Activated T-cell treated with anti-CD3 and anti-CD28 coated beads for 24 hours (primary cell): ENCODE measurements around the gene NFAT5.

ENCODE experiments used
- DNase-seq: peaks from one replicate; pipeline ENCODE4 v3.0.0-alpha.2; 2020; ENCODE audit warnings: low read depth

The NFAT5 gene

DNA sequence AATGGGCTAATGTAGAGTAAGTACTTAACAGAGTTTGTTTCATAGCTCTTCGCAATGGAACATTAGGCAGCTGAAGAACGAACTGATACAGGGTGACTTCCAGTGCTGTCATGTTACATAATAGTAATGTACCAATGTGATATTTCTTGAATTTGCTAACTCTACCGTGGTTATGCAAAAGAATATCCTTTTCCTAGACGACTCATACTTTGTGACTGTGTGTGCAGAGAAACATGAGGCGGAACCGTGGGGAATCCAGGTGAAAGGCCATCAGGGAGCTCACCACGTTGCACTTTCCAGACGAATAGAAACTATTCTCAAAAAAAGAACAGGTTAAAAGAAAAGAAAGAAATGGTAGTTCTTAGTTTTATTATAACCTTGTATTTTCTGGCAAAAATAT, 175.8 kb downstream of the NFAT5 start:
- DNase-seq, result no peak

DNA sequence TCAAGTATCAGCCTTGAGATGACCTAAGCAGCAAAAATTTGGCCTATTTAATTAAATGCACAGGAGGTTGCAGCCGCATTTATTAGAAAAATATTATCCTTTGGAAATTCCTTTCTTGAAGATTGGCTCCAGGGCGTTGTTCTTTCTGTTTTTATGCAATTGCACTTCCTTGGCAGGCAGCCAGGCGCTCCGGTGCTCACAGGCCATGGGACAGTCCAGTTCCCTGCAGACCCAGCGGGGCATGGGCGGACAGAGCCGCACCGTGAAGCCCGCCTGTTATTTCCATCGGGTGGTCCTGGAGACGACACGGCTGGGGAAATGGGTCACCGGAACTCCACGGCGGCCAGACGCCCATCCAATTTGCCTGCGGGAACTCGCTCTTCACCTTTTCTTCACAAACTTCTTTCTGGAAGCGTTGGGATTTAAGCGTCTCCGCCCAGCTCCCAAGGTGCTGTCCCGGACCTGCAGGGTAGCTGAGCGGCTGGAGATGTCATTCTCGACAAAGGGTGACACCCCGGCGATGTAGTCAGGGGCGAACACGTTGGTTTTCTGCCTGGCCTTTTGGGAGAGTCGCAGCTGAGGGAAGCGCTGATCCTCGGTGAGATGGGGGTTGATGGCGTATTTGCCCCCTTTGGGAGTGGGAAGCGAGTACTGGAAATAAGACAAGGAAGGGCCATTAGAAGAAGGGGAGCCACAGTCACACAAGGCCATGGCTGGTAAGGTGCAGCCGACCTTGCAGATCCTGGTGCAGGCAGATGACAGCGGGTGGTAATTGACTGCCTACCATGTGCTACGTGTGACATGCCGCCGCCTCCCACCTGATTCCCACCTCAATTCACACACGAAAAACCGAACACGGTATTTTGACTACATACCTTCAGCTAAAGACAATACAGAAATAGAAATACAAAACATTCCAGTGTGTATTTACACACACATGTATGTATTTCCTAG, 176.5 kb downstream of the NFAT5 start:
- no peak for DNase-seq

DNA sequence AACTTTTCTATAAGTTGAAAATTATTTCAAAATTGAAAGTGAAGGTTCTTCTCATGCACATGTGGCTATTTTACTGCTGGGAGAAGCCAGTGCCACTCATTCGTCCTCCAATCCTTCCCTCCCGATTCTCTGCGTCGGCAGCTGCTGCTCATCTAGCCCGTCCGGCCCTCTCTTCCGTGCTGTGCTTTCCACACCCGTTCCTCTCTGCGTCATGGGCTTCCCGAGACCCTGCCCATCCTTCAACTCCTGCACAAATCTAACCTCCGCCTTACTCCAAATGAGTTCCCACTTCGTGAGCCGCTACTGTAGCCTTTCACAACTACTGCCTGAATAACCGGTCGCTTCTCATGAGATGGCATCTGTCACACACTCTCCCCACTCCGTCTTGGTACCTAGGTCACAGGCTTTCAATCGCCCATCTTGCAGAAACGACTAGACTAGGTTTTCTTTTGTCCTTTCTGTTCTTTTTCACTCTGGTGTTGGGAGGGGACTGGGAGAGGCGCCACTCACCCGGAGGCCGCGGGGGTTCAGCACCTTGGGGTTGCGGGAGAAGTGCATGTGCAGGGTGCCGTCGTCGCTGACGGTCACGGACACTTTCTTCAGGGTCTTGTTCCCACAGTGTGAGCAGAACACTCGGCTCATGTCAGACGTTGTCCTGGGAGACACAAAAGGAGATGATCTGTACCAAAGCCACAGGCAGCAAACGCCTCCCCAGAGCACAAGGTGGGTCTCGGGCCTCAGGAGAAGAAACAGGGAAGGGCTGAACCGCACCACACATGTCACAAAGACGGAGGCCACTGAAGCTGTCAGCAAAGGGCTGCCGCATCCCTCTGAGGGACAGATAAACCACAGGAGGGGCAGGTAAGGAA, 178.8 kb downstream of the NFAT5 start:
- DNase-seq, result no peak

DNA sequence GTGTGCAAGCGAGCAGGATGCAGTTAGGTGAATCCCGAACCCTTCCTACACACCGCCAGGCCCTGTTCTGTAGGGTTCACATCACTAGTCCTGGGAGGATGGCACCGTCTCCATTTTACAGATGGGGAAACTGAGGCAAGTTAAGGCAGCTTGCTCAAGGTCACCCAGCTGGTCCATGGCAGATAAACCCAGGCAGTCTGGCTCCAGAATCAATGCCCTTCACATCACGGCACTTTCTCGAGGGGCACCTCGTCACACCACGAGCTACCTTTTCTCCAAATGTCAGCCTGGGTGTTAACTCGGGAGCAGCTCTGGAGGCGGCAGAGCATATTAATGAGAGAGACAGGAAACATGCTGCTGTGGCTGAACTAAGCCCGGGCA, 179.5 kb downstream of the NFAT5 start:
- DNase-seq, result no peak

DNA sequence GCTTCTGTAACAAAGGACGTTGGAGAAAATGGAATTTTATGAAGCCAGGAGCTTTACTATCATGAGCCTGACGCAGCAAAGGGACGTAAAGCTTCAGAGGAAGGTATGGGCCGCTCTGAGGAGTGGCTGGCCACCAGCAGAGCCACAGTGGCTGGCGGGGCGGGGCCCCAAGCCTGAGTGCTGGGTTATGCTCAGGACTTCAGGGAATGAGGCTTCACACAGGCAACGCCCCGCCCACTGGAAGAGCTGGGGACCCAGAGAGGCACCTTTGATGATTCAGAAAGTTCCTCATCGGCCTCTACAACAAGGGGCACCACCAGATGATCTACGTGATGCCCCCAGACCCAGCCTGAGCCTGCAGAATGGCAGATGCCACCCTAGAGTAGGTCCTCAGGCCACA, 180.2 kb downstream of the NFAT5 start:
- DNase-seq, result no peak

DNA sequence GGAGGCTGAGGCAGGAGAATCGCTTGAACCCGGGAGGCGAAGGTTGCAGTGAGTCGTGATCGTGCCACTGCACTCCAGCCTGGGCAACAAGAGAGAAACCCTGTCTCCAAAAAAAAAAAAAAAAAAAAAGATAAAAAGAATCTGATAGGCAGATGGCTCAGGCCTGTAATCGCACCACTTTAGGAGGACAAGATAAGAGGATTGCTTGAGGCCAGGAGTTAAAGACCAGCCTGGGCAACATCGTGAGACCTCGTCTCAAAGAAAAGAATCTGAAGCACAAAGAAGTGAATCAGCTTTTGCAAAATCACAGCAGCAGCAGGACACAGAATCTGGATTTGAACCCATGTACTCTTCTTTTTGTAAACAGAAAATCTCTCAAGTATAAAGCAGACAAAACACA, 181.3 kb downstream of the NFAT5 start:
- no peak for DNase-seq

DNA sequence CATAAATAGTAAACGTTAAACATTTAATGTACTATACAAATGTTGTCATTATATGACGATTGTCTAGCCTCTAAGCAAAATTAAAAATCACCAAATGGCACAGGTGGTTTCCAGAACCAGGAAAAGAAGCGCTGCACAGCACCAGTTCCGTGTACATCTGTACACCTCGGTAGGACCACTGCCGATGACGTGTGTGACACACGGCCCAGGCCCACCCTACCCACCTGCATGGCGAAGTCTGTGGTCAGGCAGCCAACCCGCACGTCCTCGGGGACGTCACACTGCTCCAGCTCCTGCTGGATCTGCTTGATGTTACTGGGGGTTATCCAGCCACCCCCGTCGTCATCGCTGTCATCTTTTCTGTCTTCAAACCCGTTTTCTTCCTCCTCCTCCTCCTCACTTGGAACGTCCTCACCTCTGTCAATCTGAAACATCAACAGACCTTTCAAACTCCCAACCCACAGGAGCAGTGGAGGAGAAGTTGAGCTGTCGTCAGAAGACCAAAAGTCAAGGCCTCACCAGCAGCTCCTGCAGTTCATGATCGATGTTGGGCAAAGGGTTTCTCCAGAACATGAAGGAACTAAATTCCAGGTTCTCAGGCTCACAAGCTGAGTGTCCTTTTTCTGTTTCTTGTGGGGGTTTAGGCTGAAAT, 183.1 kb downstream of the NFAT5 start:
- DNase-seq, result no peak

DNA sequence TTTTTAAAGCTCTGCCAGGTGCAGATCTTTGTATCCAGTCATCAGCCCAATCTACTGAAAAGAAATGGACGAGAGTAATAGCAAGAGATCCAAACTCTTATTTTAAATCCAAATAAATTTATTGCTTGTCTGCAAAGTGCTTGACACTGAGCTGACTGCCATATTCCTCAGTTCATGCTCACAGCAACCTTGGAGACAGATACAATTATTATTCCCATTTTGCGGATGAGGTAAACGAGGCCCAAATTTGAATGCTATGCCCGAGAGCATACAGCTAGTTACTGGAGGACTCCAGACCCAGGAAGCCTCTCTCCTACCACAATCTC, 188.3 kb downstream of the NFAT5 start:
- no peak for DNase-seq
